NCI-H345 treated with DMSO at 0.1 percent for 48 hours (cell line): ENCODE results near the gene IMPA2.
"Not testable (repeated sequence)": the region's sequence is repeated elsewhere in the genome, so short reads cannot be mapped to it uniquely, and the experiment has no call there.

ENCODE experiments used
- DNase-seq: peaks from one replicate; lab custom pipeline; 2025; ENCODE audit not compliant: unreplicated experiment; lab: John Stamatoyannopoulos, UW

IMPA2 gene

GRCh38 chr18:12027046-12027445 lies 45.7 kb downstream of the IMPA2 start:
- DNase-seq, result no peak

GRCh38 chr18:12027480-12027879 lies 46.2 kb downstream of the IMPA2 start:
- no peak for DNase-seq

DNA sequence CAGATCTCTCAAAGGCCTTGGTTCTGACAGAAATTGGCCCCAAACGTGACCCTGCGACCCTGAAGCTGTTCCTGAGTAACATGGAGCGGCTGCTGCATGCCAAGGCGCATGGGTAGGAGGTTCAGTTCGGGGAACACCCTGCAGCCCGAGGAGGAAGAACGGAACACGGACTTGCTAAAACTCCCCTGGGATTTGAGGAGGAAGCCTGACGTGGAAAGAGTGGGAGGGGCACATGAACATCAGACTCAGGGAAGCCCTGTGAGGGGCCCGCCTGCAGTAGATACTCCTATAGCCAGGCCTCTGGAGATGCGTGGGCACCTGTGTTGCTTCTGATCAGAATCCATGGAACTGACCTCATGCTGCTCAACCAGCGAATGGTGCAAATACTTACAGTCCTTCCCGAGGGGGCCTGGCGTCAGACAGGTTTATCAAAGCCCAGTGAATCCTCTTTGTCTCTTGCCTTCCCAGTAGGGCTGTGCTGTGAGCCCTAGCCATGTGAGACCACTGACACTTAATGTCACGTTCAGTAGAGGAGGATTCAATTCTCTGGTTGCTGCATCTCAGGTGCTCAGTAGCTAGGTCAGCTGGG lies 46.8 kb downstream of the IMPA2 start:
- DNase-seq, result no peak

DNA sequence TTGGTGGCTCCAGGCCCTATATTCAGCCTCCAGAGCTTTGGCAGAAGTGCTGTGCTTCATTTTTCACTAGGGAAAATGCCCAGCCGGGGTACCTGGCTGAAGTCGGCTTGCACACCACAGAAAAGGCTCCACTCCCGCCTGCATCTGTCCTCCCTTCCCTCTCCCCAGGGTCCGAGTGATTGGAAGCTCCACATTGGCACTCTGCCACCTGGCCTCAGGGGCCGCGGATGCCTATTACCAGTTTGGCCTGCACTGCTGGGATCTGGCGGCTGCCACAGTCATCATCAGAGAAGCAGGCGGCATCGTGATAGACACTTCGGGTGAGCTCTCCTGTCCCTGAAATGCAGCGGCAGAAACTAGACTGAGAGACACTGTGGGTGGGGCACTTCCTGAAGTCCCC lies 47.4 kb downstream of the IMPA2 start:
- no peak for DNase-seq

DNA sequence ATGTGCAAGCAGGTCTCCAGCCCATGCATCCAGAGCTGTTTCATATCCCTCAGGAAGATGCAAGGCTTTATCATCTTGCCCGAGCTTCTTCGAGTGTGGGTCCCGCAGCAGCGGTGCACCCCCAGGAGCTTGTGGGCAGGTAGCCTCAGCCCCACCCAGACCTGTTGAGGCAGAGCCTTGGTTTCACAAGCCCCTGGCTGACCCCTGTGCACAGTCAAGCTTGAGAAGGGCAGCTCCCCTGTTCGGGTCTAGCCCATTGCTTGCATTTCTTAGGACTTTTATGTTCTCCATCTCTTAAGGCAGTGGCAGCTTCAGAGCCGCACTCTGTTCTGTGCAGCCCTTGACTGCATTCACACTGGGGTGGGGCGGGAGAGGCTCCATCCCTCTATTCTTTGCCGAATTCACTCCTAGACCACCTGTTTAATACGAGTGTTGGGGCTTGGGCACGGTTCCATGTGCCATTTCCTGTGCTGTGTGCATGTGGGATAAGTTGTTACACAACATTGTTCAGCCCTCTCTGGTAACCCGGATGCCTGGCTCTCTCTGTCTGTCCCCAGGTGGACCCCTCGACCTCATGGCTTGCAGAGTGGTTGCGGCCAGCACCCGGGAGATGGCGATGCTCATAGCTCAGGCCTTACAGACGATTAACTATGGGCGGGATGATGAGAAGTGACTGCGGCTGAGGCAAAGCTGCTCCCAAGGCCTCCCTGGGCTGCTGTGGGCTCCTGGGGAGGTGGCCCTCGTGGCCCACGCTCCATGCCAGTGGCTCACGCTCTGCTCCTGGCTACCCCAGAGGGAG lies 48.7 kb downstream of the IMPA2 start:
- no peak for DNase-seq

DNA sequence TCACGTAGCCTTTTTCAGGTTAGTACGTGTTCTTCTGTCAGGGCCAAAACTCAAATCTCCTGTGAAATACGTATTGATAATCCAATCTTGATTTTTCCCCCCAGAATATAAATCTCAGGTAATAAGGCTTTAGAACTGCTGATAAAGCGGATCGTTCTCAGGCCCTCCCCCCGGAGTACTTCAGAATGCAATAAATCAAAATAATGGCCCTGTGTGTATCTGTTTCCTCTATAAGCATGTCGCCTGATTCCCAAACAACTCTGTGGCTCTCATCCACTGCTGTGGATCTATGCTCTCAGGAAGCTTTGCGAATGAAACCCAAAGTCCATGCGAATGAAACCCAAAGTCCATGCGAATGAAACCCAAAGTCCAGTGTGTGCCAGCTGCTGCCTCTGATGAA lies 49.4 kb downstream of the IMPA2 start:
- no peak for DNase-seq

DNA sequence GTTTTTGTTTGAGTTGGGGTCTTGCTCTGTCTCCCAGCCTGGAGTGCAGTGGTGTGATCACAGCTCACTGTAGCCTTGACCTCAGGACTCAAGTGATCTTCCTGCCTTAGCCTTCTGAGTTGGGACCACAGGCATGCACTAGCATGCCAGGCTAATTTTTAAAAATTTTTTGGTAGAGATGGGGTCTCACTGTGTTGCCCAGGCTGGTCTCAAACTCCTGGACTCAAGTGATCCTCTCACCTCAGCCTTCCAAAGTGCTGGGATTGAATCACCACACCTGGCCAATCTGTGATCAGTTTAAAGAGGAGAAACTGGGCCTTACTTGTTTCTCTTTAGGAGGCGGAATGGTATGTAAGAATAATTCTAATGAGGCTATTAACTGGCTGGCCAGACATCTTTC lies 49.9 kb downstream of the IMPA2 start:
- no peak for DNase-seq

GRCh38 chr18:12031846-12032245 lies 50.5 kb downstream of the IMPA2 start:
- no peak for DNase-seq

GRCh38 chr18:12032786-12033642 lies 51.7 kb downstream of the IMPA2 start:
- DNase-seq, result no peak

GRCh38 chr18:12033643-12034025 lies 52.3 kb downstream of the IMPA2 start:
- no peak for DNase-seq

GRCh38 chr18:12034241-12035100 lies 53.2 kb downstream of the IMPA2 start:
- no peak for DNase-seq

DNA sequence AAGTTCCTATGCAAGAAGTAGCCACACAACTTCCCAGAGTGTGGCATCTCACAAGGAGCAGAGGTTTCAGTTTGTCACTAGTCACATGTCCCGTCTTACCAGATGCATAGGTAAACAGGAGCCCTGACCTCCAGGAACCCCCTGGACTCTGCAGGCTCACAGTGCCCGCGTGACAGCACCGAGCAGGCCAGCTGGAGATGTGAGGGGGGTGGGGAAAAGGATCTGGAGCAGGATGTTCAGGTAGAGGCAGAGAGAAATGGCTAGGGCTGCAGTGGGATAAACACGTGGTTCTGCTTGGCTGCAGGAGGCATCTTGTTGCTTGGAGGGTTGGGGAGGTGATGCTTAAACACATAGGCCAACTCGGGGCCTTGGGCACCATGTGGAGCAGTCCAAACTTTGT lies 54.2 kb downstream of the IMPA2 start:
- no peak for DNase-seq

GRCh38 chr18:12036201-12036751 lies 55.0 kb downstream of the IMPA2 start:
- no peak for DNase-seq

GRCh38 chr18:12038082-12038638 lies 56.9 kb downstream of the IMPA2 start:
- no peak for DNase-seq

DNA sequence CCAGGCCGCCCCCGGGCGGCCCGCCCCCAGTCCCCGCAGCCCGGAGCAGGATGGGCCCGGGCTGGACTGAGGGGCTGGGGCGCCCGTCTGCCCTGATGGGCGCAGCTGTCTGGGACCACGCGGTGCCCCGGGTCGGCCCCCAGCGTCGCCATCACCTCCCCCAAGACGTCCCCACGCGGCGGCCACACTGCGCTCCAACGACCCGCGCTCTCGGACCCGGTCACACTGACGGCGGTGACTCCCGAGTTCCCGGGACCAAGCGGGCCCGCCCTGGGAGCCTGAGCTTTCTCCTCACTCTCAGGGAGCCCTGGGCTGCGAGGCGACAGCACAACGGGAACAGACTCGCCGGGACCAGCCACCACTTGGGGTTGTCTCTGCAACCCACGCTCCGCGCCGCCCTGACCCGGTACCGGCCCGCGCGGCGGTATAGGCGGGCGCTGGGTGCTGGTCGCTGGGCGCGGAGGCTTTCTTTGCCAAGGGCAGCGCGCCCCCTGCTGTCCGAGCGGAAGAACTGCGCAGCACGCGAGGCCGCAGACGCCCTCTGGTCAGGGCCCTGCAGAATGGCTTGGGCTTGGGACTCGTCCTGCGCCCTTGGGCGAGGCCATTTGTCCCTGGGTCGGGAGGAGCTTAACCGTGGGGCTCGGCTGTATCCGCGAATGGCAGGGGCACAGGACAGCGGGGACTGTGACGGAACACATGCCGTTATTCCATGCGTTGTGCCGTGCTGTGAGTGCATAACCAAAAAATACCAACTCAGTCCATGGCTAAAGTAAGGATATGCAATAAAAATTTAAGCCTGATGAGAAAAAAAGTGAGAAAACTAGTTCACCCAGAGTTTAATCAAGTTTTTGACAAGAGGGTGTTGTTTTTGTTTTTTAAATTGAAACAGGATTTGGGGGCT lies 57.6 kb downstream of the IMPA2 start:
- DNase-seq, result peak; percentile 40

DNA sequence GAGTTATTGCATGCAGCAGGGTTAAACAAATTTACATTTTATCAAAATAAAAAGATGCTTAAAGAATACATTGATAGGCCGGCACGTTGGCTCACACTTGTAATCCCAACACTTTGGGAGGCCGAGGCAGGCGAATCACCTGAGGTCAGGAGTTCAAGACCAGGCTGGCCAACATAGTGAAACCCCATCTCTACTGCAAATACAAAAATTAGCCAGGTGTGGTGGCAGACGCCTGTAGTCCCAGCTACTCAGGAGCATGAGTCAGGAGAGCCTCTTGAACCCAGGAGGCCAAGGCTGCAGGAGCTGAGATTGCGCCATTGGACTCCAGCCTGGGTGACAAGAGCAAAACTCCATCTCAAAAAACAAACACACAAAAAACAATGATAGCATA lies 58.2 kb downstream of the IMPA2 start:
- DNase-seq, result not testable (repeated sequence)

DNA sequence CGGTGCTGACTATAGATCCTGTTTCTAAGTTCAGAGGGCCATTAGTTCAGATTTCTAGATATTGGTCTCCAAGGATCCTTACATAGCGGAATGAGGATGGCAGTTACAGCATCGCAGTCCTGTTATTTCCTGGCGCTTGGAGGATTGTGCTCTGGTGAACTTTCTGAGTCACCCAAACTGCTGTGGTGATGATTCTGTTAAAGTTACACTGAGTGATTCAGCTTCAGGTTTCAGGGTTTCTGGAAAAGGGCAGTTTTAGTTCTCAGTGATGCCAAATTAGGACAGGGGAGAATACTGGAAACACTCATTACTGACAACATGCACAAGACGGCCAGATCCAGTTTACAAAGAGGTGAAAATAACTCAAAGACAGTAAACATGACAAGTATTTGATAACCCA lies 60.3 kb downstream of the IMPA2 start:
- DNase-seq, result no peak

DNA sequence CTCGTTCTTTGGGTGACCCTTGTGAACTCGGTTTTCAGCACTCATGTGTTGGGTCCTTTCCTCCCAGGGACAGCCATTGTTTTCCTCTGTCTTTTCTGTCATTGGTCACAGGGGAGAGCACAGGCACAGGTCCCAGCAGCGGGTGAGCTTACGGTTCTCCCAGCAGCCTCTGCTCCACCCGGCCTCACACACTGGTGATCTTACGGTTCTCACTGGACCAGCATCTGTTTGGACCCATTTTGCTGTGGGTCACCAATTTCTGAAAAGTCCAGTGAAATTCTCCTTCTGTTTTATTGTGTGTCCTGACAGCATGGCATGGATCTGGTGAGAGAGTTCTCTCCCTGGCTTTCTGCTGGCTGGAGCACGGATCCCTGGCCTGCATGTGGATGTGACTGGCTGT lies 62.5 kb downstream of the IMPA2 start:
- no peak for DNase-seq

- DNase-seq, result no peak
These were observed 63.3 kb downstream of the IMPA2 start for GRCh38 chr18:12044591-12044990.
